ENCODE data around the gene ARHGAP23. TPM values are rescaled to one million over a fixed set of nuclear protein-coding genes. Genes with fewer than 3 reads are reported as not detected.

The ARHGAP23 gene
- total RNA-seq, 1 experiment from 2014 or later, result 129 TPM

DNA sequence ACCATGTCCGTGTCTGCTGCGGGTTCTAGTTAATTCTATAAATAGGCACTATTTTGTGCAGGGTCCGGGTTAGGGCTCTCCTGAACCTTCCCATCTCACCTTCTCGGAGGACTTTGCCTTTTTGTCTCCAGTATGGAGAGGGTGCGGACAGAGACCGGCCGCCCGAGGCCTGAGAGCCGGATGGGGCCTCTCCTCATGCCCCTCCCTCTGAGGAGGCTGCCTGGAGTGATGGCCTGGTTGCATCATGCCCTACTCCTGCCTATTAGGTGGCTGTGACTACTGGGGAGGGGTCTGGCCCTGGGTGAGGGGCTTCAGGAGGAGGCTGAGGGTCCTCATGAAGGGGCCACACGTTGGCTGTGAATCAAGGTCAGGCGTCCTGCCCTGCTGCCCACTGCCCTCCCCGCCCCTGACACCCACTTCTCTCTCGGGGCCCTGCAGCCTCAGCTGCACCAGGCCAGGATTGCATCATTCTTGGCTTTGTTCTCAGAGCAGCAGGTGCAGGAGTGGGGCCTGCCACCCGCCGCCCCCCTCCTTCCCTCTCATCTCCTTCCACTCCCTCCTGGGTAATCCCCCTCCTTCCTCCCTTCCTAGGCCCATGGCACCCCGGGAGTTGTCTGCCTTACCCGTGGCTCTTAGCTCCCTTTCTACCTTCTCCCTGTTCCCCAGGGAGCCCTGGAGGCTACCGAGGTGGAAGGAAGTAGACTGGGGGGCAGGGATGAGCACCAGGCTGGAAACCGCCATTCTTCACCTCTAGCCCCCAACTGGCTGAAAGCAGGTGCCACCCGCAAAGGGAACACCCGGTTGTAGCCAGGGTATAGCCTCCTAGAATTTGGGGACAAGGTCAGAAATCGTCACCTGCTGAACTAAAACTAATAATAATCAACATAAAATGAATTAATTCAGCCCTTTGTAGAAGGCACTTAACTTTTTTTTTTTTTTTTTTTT, 12.7 kb upstream of the ARHGAP23 start:
- ChIA-PET CTCF (interaction anchor here (1.0 to 1.3 kb wide), 4 partner anchors 64 to 68 kb away, joined by 3 to 36 read pairs (median 6); partner anchors contain the start of gene SOCS7), POLR2A (ENCODE audit: unreplicated experiment) (interaction anchor here (0.6 kb wide), 1 partner anchor 28 kb away, joined by 4 read pairs; no protein-coding TSS in a partner anchor)
- H3K79me2 ChIP-seq (ENCODE audit: low read depth), result no peaks in the 10 kb centered on the region
- TF ChIP-seq, protein P1, sequence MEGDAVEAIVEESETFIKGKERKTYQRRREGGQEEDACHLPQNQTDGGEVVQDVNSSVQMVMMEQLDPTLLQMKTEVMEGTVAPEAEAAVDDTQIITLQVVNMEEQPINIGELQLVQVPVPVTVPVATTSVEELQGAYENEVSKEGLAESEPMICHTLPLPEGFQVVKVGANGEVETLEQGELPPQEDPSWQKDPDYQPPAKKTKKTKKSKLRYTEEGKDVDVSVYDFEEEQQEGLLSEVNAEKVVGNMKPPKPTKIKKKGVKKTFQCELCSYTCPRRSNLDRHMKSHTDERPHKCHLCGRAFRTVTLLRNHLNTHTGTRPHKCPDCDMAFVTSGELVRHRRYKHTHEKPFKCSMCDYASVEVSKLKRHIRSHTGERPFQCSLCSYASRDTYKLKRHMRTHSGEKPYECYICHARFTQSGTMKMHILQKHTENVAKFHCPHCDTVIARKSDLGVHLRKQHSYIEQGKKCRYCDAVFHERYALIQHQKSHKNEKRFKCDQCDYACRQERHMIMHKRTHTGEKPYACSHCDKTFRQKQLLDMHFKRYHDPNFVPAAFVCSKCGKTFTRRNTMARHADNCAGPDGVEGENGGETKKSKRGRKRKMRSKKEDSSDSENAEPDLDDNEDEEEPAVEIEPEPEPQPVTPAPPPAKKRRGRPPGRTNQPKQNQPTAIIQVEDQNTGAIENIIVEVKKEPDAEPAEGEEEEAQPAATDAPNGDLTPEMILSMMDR (conservative IDR thresholded peaks at IDR 0.05), result no peak
- TF ChIP-seq EZH2 (IDR thresholded peaks at IDR 0.05; ENCODE audit: low read depth), result no peak
- H3K4me2 ChIP-seq, result peak overlapping the region; percentile 94
- H3K4me3 ChIP-seq, result peak overlapping the region; percentile 51; the same call in 1 of the 2 replicates
- no peaks in the 10 kb centered on the region for H3K36me3 ChIP-seq (ENCODE audit: low read depth)
- peak overlapping the region; percentile 75 for H3K27ac ChIP-seq
- peaks cover 15% of the 10 kb centered on the region; the same call in 1 of the 2 replicates for H3F3A ChIP-seq (ENCODE audit: insufficient read depth, low read depth)
- H4K20me1 ChIP-seq (ENCODE audit: insufficient read depth), result no peaks in the 10 kb centered on the region
- H3K9me2 ChIP-seq (ENCODE audit: insufficient read depth), result no peaks in the 10 kb centered on the region
- DNase-seq, result peak in 1 of 2 experiments; percentile 47
- intact Hi-C loops (cut with micrococcal nuclease; ENCODE audit: unreplicated experiment), result no loop called here
- BruUV-seq (replicated peaks), result no TSS peak
- H3K4me1 ChIP-seq (replicated peaks; ENCODE audit: insufficient read depth), result peaks cover 22% of the 10 kb centered on the region
- peak overlapping the region; percentile 86 for H2AFZ ChIP-seq
- no peaks in the 10 kb centered on the region for H3K9me3 ChIP-seq (ENCODE audit: insufficient read depth, low read depth)
- 0 out of 2 replicates have a peak, but pooled peaks cover 14% of the 10 kb centered on the region for H3K27me3 ChIP-seq (ENCODE audit: insufficient read depth, low read depth)

DNA sequence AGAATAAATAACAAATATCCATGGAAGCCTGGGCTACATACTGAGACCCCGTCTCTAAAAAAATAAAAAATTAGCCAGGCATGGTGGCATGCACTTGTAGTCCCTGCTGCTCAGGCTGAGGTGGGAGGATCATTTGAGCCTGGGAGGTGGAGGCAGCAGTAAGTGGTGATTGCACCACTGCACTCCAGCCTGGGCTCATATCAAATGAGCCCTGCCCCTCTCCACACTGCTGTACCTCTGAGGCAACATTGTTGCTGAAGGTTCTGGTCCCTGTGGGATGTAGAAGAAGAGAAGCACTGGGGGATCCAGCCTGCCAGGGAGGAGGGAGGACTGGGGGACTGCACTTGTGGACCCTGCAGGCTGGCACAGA, 11.4 kb upstream of the ARHGAP23 start:
- ChIA-PET POLR2A (ENCODE audit: unreplicated experiment) (no interaction called here), CTCF (interaction anchor here (1.1 kb wide), 1 partner anchor 68 kb away, joined by 4 read pairs; no protein-coding TSS in a partner anchor)
- BruUV-seq (replicated peaks), result no TSS peak
- Histone ChIP-seq H3F3A (ENCODE audit: insufficient read depth, low read depth) (peaks cover 15% of the 10 kb centered on the region; the same call in 1 of the 2 replicates), H4K20me1 (ENCODE audit: insufficient read depth) (no peaks in the 10 kb centered on the region), H3K27ac (no peak overlapping the region), H3K9me2 (ENCODE audit: insufficient read depth) (no peaks in the 10 kb centered on the region), H3K27me3 (ENCODE audit: insufficient read depth, low read depth) (peaks cover 17% of the 10 kb centered on the region; the same call in 1 of the 2 replicates), H3K36me3 (ENCODE audit: low read depth) (no peaks in the 10 kb centered on the region), H3K9me3 (ENCODE audit: insufficient read depth, low read depth) (no peaks in the 10 kb centered on the region), H2AFZ (no peak overlapping the region), H3K4me3 (no peak overlapping the region), H3K4me1 (replicated peaks; ENCODE audit: insufficient read depth) (peaks cover 22% of the 10 kb centered on the region), H3K4me2 (no peak overlapping the region), H3K79me2 (ENCODE audit: low read depth) (no peaks in the 10 kb centered on the region)
- intact Hi-C loops (cut with micrococcal nuclease; ENCODE audit: unreplicated experiment), result no loop called here
- TF ChIP-seq EZH2 (IDR thresholded peaks at IDR 0.05; ENCODE audit: low read depth), result no peak
- TF ChIP-seq, protein P1 (conservative IDR thresholded peaks at IDR 0.05), result no peak
- no peak for DNase-seq

DNA sequence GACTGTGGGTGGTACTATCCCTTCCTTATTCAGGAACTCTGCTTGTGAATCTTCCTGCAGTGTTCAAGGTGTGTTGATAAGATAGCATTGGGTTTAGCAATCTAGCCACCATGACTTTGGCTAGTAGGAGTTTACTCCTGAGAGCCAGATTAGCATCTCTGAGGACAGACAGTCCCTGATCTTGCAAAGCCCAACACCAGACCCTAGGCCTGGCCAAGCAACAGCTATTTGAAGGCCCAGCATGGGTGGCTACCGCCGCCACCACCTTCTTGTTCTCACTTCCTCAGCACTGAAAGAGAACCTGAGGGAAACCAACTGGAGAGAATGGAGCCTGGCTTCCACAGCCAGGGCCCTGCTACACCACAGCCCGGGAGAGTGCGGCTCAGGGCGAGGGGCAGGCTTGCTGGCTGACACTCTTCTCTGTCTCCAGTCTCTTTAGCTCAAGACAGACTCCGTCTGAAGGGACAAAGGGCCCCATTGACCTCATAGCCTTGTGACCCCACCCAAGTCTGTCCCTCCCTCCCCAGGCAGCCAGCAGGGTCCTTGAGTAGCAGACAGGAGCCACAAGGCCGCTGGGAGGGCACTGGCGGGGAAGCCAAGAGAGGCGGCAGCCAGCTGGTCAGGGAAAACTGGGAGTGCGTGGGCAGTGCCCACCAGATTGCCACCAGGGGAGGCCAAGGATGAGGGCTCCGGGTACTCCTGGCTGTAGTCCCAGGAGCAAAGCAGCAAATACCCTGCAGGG, 10.9 kb upstream of the ARHGAP23 start:
- BruUV-seq (replicated peaks), result no TSS peak
- no peak overlapping the region for H3K4me3 ChIP-seq
- H3K9me3 ChIP-seq (ENCODE audit: insufficient read depth, low read depth), result no peaks in the 10 kb centered on the region
- intact Hi-C loops (cut with micrococcal nuclease; ENCODE audit: unreplicated experiment), result no loop called here
- peaks cover 20% of the 10 kb centered on the region; the same call in 1 of the 2 replicates for H3K27me3 ChIP-seq (ENCODE audit: insufficient read depth, low read depth)
- peaks cover 22% of the 10 kb centered on the region for H3K4me1 ChIP-seq (replicated peaks; ENCODE audit: insufficient read depth)
- H3K36me3 ChIP-seq (ENCODE audit: low read depth), result no peaks in the 10 kb centered on the region
- no peak for DNase-seq
- no peak overlapping the region for H3K4me2 ChIP-seq
- peaks cover 15% of the 10 kb centered on the region; the same call in 1 of the 2 replicates for H3F3A ChIP-seq (ENCODE audit: insufficient read depth, low read depth)
- CTCF ChIA-PET, result interaction anchor here (1.1 kb wide), 1 partner anchor 68 kb away, joined by 4 read pairs; no protein-coding TSS in a partner anchor
- no peak overlapping the region for H2AFZ ChIP-seq
- no peaks in the 10 kb centered on the region for H3K9me2 ChIP-seq (ENCODE audit: insufficient read depth)
- H3K79me2 ChIP-seq (ENCODE audit: low read depth), result no peaks in the 10 kb centered on the region
- no peak overlapping the region for H3K27ac ChIP-seq
- no peak for TF ChIP-seq EZH2 (IDR thresholded peaks at IDR 0.05; ENCODE audit: low read depth)
- TF ChIP-seq, protein P1 (conservative IDR thresholded peaks at IDR 0.05), result no peak
- no peaks in the 10 kb centered on the region for H4K20me1 ChIP-seq (ENCODE audit: insufficient read depth)
- POLR2A ChIA-PET (ENCODE audit: unreplicated experiment), result no interaction called here
